GM19438 (cell line): ENCODE measurements around the gene TTLL11.

Source experiments
- ATAC-seq: cut with Tn5 transposase; IDR thresholded peaks from one replicate; pipeline ENCODE4 v1.9.1; 2021; ENCODE audit warnings: low read depth; ENCODE audit not compliant: unreplicated experiment

Gene TTLL11

GRCh38 chr9:121781701-121782464 lies 311.2 kb downstream of the TTLL11 start:
- ATAC-seq, result no peak

- ATAC-seq, result no peak
Measured at GRCh38 chr9:121781145-121781548, 312.0 kb downstream of the TTLL11 start.

- no peak for ATAC-seq
Measured at GRCh38 chr9:121780177-121781040, 312.7 kb downstream of the TTLL11 start.

GRCh38 chr9:121779381-121780117 lies 313.6 kb downstream of the TTLL11 start:
- ATAC-seq, result no peak

GRCh38 chr9:121778252-121779225 lies 314.6 kb downstream of the TTLL11 start:
- no peak for ATAC-seq

GRCh38 chr9:121776739-121777637 lies 316.1 kb downstream of the TTLL11 start:
- ATAC-seq, result no peak

GRCh38 chr9:121776001-121776738 lies 316.9 kb downstream of the TTLL11 start:
- no peak for ATAC-seq

GRCh38 chr9:121774715-121775613 lies 318.1 kb downstream of the TTLL11 start:
- ATAC-seq, result no peak

- ATAC-seq, result no peak
Measured at GRCh38 chr9:121773954-121774714, 319.0 kb downstream of the TTLL11 start.

GRCh38 chr9:121773286-121773953 lies 319.7 kb downstream of the TTLL11 start:
- ATAC-seq, result no peak

- no peak for ATAC-seq
Measured at GRCh38 chr9:121772600-121773285, 320.4 kb downstream of the TTLL11 start.
